Ishikawa (cell line): ENCODE results near the gene RXRA.

ENCODE experiments used
- EGR1 ChIP-seq: IDR thresholded peaks from 2 replicates; pipeline ENCODE4 v1.6.1; 2012
- EP300 ChIP-seq: IDR thresholded peaks from 2 replicates; pipeline ENCODE4 v1.6.1; 2012; ENCODE audit warnings: borderline replicate concordance
- FOXM1 ChIP-seq: IDR thresholded peaks from 2 replicates; pipeline ENCODE4 v1.6.1; 2012; ENCODE audit warnings: low read depth, borderline replicate concordance
- RAD21 ChIP-seq: IDR thresholded peaks from 2 replicates; pipeline ENCODE4 v1.6.1; 2012; ENCODE audit warnings: low read depth
- TAF1 ChIP-seq: IDR thresholded peaks from 2 replicates; pipeline ENCODE4 v1.6.1; 2012; ENCODE audit warnings: low read depth, mild to moderate bottlenecking
- TEAD4 ChIP-seq: IDR thresholded peaks from 2 replicates; pipeline ENCODE4 v1.6.1; 2012
- TF ChIP-seq, protein P1 (sequence below): IDR thresholded peaks from 2 replicates; pipeline ENCODE4 v1.6.1; 2012; ENCODE audit warnings: low read depth, mild to moderate bottlenecking
- TF ChIP-seq, protein P2 (sequence below): IDR thresholded peaks from 2 replicates; pipeline ENCODE4 v1.6.1; 2012

DNA sequence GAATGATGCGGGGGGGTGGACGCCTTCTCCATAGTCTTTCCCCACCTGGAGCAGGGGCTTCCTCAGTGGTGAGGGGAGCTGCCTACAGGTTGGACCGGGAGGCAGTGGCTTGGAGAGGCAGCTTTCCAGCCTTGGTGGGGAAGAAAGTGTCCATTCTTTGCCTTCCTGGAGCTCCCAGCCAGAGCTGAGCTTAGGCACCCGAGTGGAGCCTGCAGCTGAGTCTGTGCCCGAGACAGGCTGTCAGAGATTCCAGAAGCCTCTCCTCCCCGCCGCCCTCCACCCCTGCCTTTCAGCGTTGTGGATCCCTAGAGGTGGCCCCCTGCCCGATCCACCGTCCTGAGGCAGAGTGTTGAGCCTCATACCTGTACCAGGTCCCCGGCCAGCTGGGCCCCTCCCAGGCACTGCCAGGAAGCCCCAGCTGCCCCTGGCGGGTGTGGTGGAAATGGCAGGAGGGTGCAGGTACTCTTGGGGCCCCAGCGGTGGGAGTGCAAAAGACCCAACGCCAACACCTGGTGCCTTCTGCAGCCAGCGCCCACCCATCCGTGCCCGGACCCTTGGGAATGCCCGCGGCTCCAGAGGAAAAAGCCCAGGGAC is 112.0 kb downstream of the RXRA start:
- TF ChIP-seq EP300 = no peak
- TF ChIP-seq, protein P1, sequence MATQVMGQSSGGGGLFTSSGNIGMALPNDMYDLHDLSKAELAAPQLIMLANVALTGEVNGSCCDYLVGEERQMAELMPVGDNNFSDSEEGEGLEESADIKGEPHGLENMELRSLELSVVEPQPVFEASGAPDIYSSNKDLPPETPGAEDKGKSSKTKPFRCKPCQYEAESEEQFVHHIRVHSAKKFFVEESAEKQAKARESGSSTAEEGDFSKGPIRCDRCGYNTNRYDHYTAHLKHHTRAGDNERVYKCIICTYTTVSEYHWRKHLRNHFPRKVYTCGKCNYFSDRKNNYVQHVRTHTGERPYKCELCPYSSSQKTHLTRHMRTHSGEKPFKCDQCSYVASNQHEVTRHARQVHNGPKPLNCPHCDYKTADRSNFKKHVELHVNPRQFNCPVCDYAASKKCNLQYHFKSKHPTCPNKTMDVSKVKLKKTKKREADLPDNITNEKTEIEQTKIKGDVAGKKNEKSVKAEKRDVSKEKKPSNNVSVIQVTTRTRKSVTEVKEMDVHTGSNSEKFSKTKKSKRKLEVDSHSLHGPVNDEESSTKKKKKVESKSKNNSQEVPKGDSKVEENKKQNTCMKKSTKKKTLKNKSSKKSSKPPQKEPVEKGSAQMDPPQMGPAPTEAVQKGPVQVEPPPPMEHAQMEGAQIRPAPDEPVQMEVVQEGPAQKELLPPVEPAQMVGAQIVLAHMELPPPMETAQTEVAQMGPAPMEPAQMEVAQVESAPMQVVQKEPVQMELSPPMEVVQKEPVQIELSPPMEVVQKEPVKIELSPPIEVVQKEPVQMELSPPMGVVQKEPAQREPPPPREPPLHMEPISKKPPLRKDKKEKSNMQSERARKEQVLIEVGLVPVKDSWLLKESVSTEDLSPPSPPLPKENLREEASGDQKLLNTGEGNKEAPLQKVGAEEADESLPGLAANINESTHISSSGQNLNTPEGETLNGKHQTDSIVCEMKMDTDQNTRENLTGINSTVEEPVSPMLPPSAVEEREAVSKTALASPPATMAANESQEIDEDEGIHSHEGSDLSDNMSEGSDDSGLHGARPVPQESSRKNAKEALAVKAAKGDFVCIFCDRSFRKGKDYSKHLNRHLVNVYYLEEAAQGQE = no peak
- no peak for TF ChIP-seq TAF1
- TF ChIP-seq, protein P2, sequence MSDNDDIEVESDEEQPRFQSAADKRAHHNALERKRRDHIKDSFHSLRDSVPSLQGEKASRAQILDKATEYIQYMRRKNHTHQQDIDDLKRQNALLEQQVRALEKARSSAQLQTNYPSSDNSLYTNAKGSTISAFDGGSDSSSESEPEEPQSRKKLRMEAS = no peak
- no peak for TF ChIP-seq EGR1
- no peak for TF ChIP-seq RAD21
- no peak for TF ChIP-seq FOXM1
- no peak for TF ChIP-seq TEAD4
